OCI-LY3 (cell line): ENCODE measurements around the gene DEPDC7.
"Not testable (repeated sequence)": the region's sequence is repeated elsewhere in the genome, so short reads cannot be mapped to it uniquely, and the experiment has no call there.

Experiments
- H2AFZ ChIP-seq: fragments of 200-600, 300-600 bp; shearing (Covaris generic); 2 replicates; pipeline ENCODE4 v1.6.0; 2014; ENCODE audit warnings: antibody characterized with exemption, low read depth, low read length
- H3K27ac ChIP-seq: fragments of 200-600, 300-600 bp; sonication (generic); 2 replicates; pipeline ENCODE4 v1.5.1; 2014; ENCODE audit warnings: mild to moderate bottlenecking, low read length, moderate library complexity, mixed read lengths
- H3K27me3 ChIP-seq: fragments of 200-600, 300-600 bp; sonication (generic); 2 replicates; pipeline ENCODE4 v1.6.1; 2014; ENCODE audit warnings: low read depth, low read length, mixed read lengths
- H3K36me3 ChIP-seq: fragments of 200-600, 300-600 bp; sonication (generic); replicated peaks from 2 replicates; pipeline ENCODE3; 2014; ENCODE audit warnings: low read depth, low read length, mixed read lengths
- H3K4me1 ChIP-seq: fragments of 300-600, 200-600 bp; sonication (generic); 2 replicates; pipeline ENCODE4 v1.6.1; 2014; ENCODE audit warnings: low read length, mixed read lengths
- H3K4me2 ChIP-seq: fragments of 200-600, 300-600 bp; sonication (generic); 2 replicates; pipeline ENCODE4 v1.6.1; 2014; ENCODE audit warnings: low read length, mixed read lengths
- H3K4me3 ChIP-seq: fragments of 300-600, 200-600 bp; sonication (generic); 2 replicates; pipeline ENCODE4 v1.5.1; 2014; ENCODE audit warnings: antibody characterized with exemption, mild to moderate bottlenecking, low read length, moderate library complexity
- H3K79me2 ChIP-seq: fragments of 300-600, 200-600 bp; shearing (Covaris generic); 2 replicates; pipeline ENCODE4 v1.6.1; 2014; ENCODE audit warnings: mild to moderate bottlenecking, low read length, mixed read lengths
- H3K9ac ChIP-seq: fragments of 300-600, 200-600 bp; shearing (Covaris generic); 2 replicates; pipeline ENCODE4 v1.6.0; 2014; ENCODE audit warnings: mild to moderate bottlenecking, low read length, moderate library complexity
- H3K9me3 ChIP-seq: fragments of 200-600, 300-600 bp; shearing (Covaris generic); 2 replicates; pipeline ENCODE4 v1.6.1; 2014; ENCODE audit warnings: low read length, mixed read lengths; ENCODE audit not compliant: insufficient read depth
- H4K20me1 ChIP-seq: fragments of 200-600, 300-600 bp; sonication (generic); 2 replicates; pipeline ENCODE4 v1.6.1; 2016; ENCODE audit warnings: low read length, mixed read lengths; ENCODE audit not compliant: insufficient read depth
- EZH2phosphoT487 ChIP-seq: fragments of 200-600 bp; shearing (Covaris generic); IDR thresholded peaks from 2 replicates; pipeline ENCODE4 v1.6.1; 2018; ENCODE audit warnings: antibody characterized with exemption, mixed run types, low read depth
- TF ChIP-seq, protein P1 (sequence below): fragments of 200-600, 300-600 bp; sonication (generic); IDR thresholded peaks from 2 replicates; pipeline ENCODE4 v1.5.1; 2014; ENCODE audit warnings: antibody characterized with exemption, low read length, low read depth

DEPDC7 gene

DNA sequence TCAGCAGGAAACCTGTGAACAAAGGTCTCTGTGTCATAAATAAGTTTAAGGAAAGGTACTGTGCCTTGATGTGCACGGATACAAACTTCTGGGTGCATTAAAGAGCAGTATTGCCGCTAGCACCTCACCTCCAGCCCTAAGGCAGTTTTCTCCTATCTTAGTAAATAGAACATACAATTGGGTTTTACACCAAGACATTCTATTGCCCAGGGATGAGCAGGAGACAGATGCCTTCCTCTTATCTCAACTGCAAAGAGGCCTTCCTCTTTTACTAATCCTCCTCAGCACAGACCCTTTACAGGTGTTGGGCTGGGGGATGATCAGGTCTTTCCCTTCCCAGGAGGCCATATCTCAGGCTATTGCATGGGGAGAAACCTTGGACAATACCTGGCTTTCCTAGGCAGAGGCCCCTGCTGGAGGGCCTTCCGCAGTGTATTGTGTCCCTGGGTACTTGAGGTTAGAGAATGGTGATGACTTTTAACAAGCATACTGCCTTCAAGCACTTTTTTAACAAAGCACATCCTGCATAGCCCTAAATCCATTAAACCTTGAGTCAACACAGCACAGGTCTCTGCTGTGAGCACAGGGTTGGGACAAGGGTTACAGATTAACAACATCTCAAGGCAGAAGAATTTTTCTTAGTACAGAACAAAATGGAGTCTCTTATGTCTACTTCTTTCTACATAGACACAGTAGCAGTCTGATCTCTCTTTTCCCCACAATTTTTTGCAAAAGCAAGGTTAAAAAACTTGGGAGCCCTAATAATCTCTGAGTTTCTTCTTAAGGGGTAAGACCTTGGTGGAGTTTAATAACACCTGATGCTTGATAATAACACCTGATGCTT, 34.1 kb downstream of the DEPDC7 start:
- H3K36me3 ChIP-seq = peaks cover 29% of the 10 kb centered on the region
- H3K9ac ChIP-seq, H3K4me3 ChIP-seq, H3K4me1 ChIP-seq, H4K20me1 ChIP-seq, H3K79me2 ChIP-seq, H3K27ac ChIP-seq, H2AFZ ChIP-seq, H3K4me2 ChIP-seq, H3K9me3 ChIP-seq, H3K27me3 ChIP-seq: not testable (repeated sequence)

GRCh38 chr11:33052231-33052630, 36.6 kb downstream of the DEPDC7 start:
- H3K4me3 ChIP-seq = no peak overlapping the region
- no peak overlapping the region for H3K27ac ChIP-seq
- H3K79me2 ChIP-seq = no peaks in the 10 kb centered on the region
- H3K27me3 ChIP-seq = no peaks in the 10 kb centered on the region
- no peak overlapping the region for H2AFZ ChIP-seq
- H4K20me1 ChIP-seq = no peaks in the 10 kb centered on the region
- no peak overlapping the region for H3K4me2 ChIP-seq
- H3K36me3 ChIP-seq = peaks cover 21% of the 10 kb centered on the region
- TF ChIP-seq EZH2phosphoT487 = no peak
- TF ChIP-seq, protein P1, sequence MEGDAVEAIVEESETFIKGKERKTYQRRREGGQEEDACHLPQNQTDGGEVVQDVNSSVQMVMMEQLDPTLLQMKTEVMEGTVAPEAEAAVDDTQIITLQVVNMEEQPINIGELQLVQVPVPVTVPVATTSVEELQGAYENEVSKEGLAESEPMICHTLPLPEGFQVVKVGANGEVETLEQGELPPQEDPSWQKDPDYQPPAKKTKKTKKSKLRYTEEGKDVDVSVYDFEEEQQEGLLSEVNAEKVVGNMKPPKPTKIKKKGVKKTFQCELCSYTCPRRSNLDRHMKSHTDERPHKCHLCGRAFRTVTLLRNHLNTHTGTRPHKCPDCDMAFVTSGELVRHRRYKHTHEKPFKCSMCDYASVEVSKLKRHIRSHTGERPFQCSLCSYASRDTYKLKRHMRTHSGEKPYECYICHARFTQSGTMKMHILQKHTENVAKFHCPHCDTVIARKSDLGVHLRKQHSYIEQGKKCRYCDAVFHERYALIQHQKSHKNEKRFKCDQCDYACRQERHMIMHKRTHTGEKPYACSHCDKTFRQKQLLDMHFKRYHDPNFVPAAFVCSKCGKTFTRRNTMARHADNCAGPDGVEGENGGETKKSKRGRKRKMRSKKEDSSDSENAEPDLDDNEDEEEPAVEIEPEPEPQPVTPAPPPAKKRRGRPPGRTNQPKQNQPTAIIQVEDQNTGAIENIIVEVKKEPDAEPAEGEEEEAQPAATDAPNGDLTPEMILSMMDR = no peak
- H3K4me1 ChIP-seq = no peaks in the 10 kb centered on the region
- H3K9me3 ChIP-seq = no peaks in the 10 kb centered on the region
- H3K9ac ChIP-seq = no peak overlapping the region

DNA sequence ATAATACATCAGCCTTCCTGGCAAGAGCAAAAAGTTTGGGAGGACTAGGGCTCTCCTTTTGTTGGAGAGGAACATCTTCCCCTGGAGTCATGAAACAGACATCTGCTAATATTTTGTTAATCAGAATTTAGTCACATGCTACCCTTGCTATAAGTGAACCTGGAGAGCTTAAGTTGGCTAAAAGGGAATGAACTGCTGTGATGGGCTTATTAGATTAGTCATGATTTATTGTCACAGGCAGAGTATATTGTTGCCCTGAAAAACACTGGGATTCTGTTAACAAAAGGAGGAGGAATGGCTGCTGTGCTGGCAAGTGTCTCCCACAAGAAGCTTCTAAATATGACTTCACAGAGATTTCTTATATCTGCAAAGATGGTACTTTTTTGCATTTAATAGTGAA, 39.7 kb downstream of the DEPDC7 start:
- Histone ChIP-seq H3K4me3 (no peak overlapping the region), H2AFZ (no peak overlapping the region), H3K9me3 (no peaks in the 10 kb centered on the region), H3K4me2 (no peak overlapping the region), H3K27ac (no peak overlapping the region), H3K9ac (no peak overlapping the region), H3K27me3 (no peaks in the 10 kb centered on the region), H3K79me2 (no peaks in the 10 kb centered on the region), H3K36me3 (peaks cover 14% of the 10 kb centered on the region), H3K4me1 (no peaks in the 10 kb centered on the region), H4K20me1 (no peaks in the 10 kb centered on the region)
- no peak for TF ChIP-seq EZH2phosphoT487
- TF ChIP-seq, protein P1 = no peak

GRCh38 chr11:33057284-33057683, 41.6 kb downstream of the DEPDC7 start:
- H3K4me1 ChIP-seq = 0 out of 2 replicates have a peak, but pooled peaks cover 4% of the 10 kb centered on the region

More at GRCh38 chr11:33057284-33057683, 41.6 kb downstream of the DEPDC7 start:
- no peak overlapping the region for H3K27ac ChIP-seq
- H3K4me3 ChIP-seq = no peak overlapping the region
- H2AFZ ChIP-seq = no peak overlapping the region
- no peak overlapping the region for H3K4me2 ChIP-seq
- no peaks in the 10 kb centered on the region for H3K9me3 ChIP-seq
- no peaks in the 10 kb centered on the region for H3K27me3 ChIP-seq
- peaks cover 19% of the 10 kb centered on the region for H3K36me3 ChIP-seq
- H3K9ac ChIP-seq = no peak overlapping the region
- no peaks in the 10 kb centered on the region for H4K20me1 ChIP-seq
- TF ChIP-seq, protein P1 = no peak
- no peak for TF ChIP-seq EZH2phosphoT487
- H3K79me2 ChIP-seq = no peaks in the 10 kb centered on the region
